Dedifferentiated amniotic fluid mesenchymal stem cell (primary cell): Measurements from ENCODE around the gene ABHD12B.
"Not testable (repeated sequence)": the region's sequence is repeated elsewhere in the genome, so short reads cannot be mapped to it uniquely, and the experiment has no call there.

Source experiments
- DNase-seq: peaks from one replicate; pipeline ENCODE4 v3.0.0-alpha.2; 2016; ENCODE audit errors: extremely low spot score

The ABHD12B gene

GRCh38 chr14:50935126-50936015, 63.5 kb downstream of the ABHD12B start:
- DNase-seq = no peak

- no peak for DNase-seq
Measured at GRCh38 chr14:50936016-50936340, 64.1 kb downstream of the ABHD12B start.

- no peak for DNase-seq
Measured at GRCh38 chr14:50936882-50937281, 65.0 kb downstream of the ABHD12B start.

- DNase-seq = no peak
Measured at GRCh38 chr14:50937325-50937724, 65.5 kb downstream of the ABHD12B start.

- DNase-seq = no peak
Measured at GRCh38 chr14:50937800-50938199, 65.9 kb downstream of the ABHD12B start.

- no peak for DNase-seq
Measured at GRCh38 chr14:50941151-50941550, 69.3 kb downstream of the ABHD12B start.

GRCh38 chr14:50941638-50942037, 69.8 kb downstream of the ABHD12B start:
- not testable (repeated sequence) for DNase-seq

GRCh38 chr14:50943261-50943942, 71.5 kb downstream of the ABHD12B start:
- no peak for DNase-seq

- no peak for DNase-seq
Measured at GRCh38 chr14:50943943-50944646, 72.2 kb downstream of the ABHD12B start, which contains the start of gene PYGL. PYGL (minus strand) TSS chr14:50944483; CDS start chr14:50944403, 80 bp downstream.

- DNase-seq = peak; percentile 26
Measured at GRCh38 chr14:50944647-50945413, 73.0 kb downstream of the ABHD12B start.

GRCh38 chr14:50946234-50946935, 74.5 kb downstream of the ABHD12B start:
- DNase-seq = no peak

GRCh38 chr14:50947446-50947845, 75.6 kb downstream of the ABHD12B start:
- DNase-seq = no peak

- no peak for DNase-seq
Measured at GRCh38 chr14:50948205-50948604, 76.4 kb downstream of the ABHD12B start.

- DNase-seq = no peak
Measured at GRCh38 chr14:50951032-50951431, 79.2 kb downstream of the ABHD12B start.

- DNase-seq = no peak
Measured at GRCh38 chr14:50953502-50953901, 81.6 kb downstream of the ABHD12B start.
